NCI-H2029 (cell line): ENCODE data around the gene SPDYA.
"Not testable (repeated sequence)": the region's sequence is repeated elsewhere in the genome, so short reads cannot be mapped to it uniquely, and the experiment has no call there.

Source experiments
- DNase-seq: peaks from one replicate; lab custom pipeline; 2025; lab: John Stamatoyannopoulos, UW

SPDYA gene

DNA sequence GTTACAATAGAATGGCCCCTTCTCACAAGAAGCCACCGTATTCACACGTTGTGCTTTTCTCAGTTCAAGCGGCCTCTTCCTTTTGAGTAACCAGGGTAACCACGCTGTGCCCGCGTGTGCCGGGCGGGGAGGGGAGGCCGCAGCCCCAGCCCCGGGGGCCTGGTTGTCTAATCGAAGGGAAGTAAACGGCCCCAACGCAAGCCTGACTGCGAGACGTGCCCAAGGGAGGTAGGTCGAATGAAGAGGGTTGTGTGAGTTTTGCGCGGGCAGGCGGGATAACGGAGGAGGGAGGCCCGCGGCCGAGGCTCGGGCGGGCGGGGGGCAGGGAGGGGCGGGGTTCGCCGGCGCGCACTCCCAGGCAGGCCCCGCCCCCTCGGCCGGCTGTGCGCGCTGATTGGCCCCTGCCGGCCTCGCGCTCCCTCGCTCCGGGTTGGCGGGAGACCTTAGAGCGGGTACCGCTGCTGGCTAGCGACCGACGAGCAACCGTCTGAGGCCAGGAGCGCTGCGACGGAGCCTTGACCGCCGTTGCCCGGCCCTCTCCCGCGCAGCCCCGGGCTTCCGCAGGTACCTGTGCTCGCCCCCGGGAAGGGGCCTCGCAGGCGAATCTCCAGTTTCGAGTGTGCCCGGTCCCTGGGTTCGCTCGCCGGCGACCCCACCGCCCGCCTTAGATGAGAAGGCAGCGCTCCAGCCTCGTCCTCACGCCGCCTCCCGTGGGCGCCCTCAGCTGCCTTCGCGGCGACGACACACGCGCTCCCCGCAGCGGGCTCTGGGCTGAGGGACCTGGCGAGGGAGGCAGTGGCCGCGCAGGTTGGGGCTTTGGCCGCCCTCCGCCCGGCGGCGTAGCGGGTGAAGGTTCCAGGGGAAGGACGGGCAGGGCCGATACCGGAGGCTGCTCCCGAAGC is at the start of gene SPDYA:
Gene SPDYA (plus strand): TSS at position 451 of the 902 bp plus-strand sequence. CDS start 5,181 bp downstream, outside the sequence.
- peak; percentile 66 for DNase-seq

DNA sequence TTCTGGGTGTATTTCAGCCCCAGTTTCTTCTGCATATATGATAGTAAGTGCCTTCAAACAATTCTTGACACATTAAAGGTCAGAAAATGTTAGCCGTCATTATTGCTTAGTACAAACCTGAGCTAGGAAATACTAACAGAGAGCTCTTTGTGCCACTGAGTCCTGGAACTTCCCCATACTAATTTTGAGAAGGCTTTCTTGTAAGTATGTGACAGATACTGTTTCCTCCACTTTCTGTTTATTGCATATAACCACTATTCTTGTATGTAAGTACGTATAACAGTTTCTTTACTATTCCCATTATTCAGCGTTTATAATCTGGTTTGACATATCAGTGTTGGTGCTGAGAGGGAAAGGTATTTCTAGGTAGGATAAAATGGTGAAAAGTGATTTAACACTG is 49.2 kb upstream of the SPDYA start:
- no peak for DNase-seq

GRCh38 chr2:28764909-28765711 is 45.5 kb upstream of the SPDYA start:
- DNase-seq, result no peak

DNA sequence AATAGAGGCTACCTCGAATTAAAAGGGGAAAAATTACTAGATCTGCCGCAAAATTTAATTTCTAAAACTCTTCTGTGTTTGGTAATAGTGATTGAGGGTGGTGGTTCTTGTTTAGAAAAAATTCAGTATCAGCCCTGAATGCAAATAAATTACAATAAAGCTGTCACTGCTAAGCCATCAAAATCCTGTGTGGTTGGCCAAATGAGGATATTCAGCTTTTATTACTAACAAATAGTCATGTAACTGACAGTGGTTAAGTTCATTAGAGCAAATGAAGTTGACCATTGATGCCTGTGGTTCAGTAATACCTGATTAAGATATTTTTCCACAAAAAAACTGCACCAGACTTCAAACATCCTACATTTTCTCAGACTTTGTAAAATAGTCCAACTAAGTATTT is 44.6 kb upstream of the SPDYA start:
- DNase-seq, result no peak

DNA sequence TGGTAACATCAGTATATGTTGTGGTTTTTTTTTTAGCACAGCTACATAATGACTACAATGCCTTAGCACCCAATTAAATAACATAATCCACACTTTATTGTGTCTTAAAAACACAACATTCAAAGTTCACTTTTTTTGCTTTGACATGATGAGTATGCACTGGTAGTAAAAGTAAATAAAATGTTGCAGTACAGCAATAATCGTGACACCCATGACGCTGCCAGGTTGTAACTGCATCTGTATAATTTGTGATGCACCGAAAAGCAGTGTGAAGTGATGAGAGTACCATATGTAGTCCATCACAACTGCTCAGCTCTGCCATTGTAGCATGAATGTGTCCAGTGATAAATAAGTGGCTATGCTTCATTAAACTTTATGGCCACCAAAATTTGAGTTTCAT is 43.3 kb upstream of the SPDYA start:
- DNase-seq, result no peak

DNA sequence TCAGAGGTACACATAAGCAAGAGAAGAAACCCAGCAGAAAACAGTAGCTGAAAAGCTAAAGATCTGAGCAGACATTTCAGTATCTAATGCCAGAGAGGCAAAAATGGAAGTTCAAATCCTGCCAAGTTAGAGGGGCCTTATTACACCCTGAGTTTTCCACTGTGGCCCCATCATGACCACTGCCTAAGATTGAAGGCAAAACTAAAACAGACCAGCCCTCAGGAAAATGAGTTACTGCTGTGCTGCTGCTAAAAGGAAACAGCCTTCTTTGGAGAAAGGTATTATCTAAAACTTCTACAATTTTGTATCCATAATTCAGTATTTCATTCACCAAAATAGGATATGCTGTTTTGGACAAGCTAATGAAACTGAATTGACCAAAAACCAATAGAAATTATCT is 42.2 kb upstream of the SPDYA start:
- DNase-seq, result no peak

DNA sequence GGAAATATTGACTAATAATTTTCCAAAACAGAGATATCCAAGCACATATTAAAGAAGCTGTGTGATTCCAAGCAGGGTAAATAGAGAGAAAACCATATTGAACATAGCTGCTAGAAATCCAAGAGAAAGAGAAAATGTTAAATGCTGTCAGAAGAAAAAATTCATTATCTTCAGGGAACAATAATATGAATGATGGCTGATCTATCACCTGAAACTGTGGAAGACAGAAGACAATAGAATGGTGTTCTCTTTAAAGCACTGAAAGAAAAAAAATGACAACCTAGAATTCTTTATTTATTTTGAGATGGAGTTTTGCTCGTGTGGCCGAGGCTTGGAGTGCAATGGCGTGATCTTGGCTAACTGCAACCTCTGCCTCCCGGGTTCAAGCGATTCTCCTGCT is 41.7 kb upstream of the SPDYA start:
- no peak for DNase-seq

- DNase-seq, result no peak
Observed at GRCh38 chr2:28772351-28772750, 38.3 kb upstream of the SPDYA start.

- no peak for DNase-seq
Observed at GRCh38 chr2:28776471-28776870, 34.2 kb upstream of the SPDYA start.

DNA sequence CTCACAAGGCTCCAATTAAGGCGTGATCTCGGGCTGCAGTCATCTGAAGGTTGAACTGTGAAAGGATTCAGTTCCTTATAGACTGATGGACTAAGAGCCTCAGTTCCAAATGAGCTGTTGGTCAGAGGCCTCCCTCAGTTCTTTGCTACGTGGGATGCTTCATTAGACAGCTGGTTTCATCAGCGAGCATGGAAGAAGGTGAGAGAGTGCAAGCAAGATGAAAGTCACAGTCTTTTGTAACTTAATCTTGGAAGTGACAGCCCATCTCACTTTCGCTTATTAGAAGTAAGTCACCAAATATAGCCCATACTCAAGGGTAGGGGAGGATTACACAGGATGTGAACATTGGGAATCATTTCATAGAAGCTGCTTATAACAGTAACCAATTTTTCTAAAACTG is 32.2 kb upstream of the SPDYA start:
- no peak for DNase-seq

GRCh38 chr2:28779001-28779400 is 31.6 kb upstream of the SPDYA start:
- DNase-seq, result no peak

DNA sequence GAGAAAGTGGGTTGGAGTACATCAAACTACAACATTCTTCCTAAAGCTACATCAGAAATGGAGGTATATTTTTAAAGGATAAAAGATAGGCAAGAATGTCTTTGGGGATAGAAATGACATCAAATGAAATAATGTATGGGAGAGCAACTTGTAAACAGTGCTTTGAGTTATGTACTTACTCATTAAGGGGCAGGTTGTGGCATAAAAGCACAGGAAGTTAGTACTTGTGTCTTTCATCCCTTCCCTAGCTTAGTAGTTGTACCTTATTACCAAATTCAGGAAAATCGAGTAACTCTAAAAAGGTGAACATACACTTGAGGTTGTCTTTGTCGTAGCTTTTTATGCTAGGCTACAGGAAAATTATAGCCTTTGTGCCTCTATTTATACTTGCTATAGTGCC is 30.1 kb upstream of the SPDYA start:
- DNase-seq, result peak; percentile 1

- DNase-seq, result no peak
Observed at GRCh38 chr2:28782423-28782822, 28.2 kb upstream of the SPDYA start.

DNA sequence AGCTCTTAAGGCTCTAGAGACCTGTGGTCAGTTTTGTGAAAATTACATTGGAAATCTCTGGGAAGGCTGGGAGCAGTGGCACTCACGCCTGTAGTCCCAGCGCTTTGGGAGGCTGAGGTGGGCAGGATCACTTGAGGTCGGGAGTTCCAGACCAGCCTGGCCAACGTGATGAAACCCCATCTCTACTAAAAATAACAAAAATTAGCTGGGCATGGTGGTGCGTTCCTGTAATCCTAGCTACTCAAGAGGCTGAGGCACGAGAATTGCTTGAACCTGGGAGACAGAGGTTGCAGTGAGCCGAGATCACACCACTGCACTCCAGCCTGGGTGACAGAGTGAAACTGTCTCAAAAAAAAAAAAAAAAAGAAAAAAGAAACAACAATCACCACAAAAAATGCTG is 26.1 kb upstream of the SPDYA start:
- DNase-seq, result not testable (repeated sequence)

DNA sequence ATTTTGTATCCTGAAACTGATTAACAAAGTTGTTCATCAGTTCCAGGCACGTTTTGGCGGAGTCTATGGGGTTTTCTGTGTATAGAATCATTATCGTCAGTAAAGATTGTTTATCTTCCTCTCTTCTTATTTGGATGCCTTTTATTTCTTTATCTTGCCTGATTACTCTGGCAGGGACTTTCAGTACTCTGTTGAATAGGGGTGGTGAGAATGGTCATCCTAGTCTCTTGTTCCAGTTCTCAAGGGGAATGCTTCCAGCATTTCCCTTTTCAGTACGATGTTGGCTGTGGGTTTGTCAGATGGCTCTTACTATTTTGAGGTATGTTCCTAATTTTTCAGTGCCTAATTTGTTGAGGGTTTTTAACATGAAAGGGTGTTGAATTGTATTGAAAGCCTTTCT is 14.0 kb upstream of the SPDYA start:
- no peak for DNase-seq

- no peak for DNase-seq
Observed at GRCh38 chr2:28801726-28802125, 8.9 kb upstream of the SPDYA start.

DNA sequence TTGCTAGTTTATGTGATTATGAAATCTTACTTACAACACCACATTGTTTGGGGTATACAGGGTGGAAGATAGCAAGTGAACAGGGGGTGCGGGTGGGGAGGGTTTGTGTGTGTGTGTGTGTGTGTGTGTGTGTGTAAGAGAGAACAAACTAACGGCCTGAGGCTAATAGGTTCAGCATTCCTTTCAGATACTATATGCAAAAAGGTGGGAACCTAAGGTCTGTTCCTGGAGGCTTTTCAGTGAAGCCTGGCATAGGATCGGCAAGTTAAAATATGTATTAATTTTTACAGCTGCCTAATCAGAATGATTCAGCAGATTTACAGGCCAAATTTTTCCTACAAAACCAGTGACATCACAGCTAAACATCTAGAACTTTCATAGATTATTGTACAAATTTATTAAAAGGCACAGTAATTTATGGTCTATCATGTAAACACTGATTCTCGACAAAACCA is 7.6 kb upstream of the SPDYA start:
- no peak for DNase-seq

GRCh38 chr2:28809927-28810326 is 707 bp upstream of the SPDYA start:
- no peak for DNase-seq

GRCh38 chr2:28818053-28818452 is 7.4 kb downstream of the SPDYA start:
- DNase-seq, result no peak

DNA sequence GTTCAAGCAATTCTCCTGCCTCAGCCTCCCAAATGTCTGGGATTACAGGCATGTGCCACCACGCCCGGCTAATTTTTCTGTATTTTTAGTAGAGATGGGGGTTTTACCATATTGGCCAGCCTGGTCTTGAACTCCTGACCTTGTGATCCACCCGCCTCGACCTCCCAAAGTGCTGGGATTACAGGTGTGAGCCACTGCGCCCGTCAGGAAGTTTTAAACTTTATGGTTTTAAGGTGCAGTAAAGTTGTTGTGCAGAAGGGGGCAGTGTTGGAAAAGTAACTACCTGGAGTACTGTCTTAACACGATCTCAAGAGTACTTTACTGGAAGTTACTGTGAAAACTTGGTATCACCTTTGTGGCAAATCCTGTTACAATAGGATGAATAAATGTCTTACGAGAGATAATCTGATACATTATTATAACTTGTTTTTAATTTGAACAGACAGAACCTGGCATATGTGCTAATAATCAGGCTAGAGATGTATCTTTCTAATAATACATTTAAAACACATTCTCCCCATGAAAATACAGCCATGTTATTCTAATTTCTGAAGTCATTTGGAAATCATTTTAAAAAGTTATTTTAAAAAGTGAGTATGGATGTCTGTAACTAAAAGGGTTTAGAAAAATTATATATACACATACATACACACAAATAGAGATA is 10.8 kb downstream of the SPDYA start:
- DNase-seq, result no peak

DNA sequence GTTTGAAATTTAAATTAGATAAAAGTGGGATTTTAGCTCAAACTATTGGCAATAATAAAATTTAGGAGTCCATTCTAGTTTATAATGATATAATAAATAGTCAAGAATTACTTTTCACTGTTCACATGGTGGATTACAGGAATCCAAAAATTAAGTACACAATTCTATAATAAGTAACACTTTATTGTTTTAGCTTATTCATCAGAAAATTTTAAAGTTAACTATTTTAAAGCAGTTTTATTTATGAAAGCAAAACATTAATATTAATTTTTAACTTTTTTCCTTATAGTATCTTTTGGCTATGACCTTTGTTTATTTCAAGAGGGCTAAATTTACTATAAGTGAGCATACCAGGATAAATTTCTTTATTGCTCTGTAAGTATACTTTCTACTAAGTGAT is 11.4 kb downstream of the SPDYA start:
- DNase-seq, result no peak

- DNase-seq, result no peak
Observed at GRCh38 chr2:28824207-28824606, 13.6 kb downstream of the SPDYA start.

DNA sequence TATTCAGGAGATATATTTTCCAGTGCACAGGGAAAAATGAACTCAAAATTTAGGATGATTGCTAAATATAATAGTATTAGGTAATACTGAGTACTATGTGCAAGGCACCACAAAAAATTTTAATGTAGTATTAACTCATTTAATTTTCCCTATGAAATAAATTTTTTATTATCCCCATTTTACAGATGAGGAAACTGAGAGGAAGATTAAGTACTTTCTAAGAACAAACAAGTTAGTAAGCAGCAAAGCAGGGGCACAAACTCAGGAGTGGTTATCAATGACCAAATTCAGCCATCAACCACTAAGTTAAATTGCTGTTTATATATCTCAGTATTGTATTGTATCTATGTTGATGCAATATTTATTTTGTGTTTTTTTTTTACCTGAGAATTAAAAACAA is 14.2 kb downstream of the SPDYA start:
- DNase-seq, result no peak
